ENCODE results near the gene LARGE1.

DNA sequence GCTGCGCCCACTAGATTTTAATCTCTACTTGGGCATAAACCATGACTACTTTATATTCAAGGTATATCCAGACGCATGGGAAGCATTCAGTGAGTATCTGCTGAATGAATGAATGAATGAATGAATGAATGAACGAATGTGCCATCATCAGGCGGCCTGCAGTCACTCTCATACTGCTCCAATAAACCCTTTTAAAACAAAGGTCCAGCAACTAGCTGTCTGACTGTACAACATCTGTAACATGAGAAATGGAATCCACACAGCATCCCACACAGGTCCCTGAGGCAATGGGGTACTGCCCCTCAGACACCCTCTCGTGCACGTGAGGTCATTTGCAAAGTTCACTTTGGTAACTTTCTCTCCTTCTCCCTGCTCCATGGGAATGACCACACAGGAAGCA, 147.5 kb downstream of the LARGE1 start:
- no peak for TF ChIP-seq EZH2 (IDR thresholded peaks at IDR 0.05; ENCODE audit: borderline replicate concordance, low read depth, low read length)
- no peak for TF ChIP-seq XRCC5 (IDR thresholded peaks at IDR 0.05; ENCODE audit: low read depth, low read length)
- TF ChIP-seq POLR2AphosphoS5 (IDR thresholded peaks at IDR 0.05; ENCODE audit: control insufficient read depth, insufficient read depth, low read depth, low read length) = no peak
- no peak for TF ChIP-seq ZNF354B (CRISPR knock-in tag; IDR thresholded peaks at IDR 0.05)
- no peak for TF ChIP-seq NFIC (IDR thresholded peaks at IDR 0.05)
- TF ChIP-seq ARID1B (IDR thresholded peaks at IDR 0.05) = no peak
- no peak for TF ChIP-seq POLR2A (conservative IDR thresholded peaks at IDR 0.05)

Measured in K562 (cell line).